Stimulated activated CD4-positive, alpha-beta T cell treated with anti-CD3 and anti-CD28 coated beads, Interleukin-4, amount 100 ng/mL, for 4 hours (primary cell): ENCODE measurements around the gene NECTIN2.
A peak's percentile ranks its signal among the peaks of the same experiment; 100 is the strongest.

Source experiments
- DNase-seq, 2 experiments: peaks; one replicate each; pipeline ENCODE4 v3.0.0-alpha.2; 2020

NECTIN2 gene

GRCh38 chr19:44845612-44846454 lies at the start of gene NECTIN2:
Gene NECTIN2 (plus strand): TSS chr19:44846297. CDS start chr19:44846526, 229 bp downstream.
- DNase-seq, result peak; percentile 65 to 87

DNA sequence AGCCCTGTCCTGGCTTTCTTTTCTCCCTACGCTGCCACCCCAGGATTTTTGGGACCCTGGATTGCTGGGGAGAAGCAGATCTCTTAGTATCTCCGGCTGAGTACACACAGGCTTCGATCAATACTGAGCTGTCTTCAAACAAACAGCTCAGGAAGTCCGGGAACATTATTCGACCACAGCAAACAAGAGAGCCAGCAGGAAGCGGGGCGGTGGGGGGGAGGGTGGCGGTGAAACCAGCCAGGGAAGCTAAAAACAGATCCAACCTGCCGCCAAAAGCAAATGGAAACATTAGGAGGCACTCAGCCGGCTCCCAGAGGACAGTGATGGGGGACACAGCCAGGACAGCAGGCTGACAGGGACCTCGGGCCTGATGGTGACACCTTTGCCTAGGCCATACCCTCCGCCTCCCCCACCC lies 49.4 kb upstream of the NECTIN2 start:
- no peak for DNase-seq

DNA sequence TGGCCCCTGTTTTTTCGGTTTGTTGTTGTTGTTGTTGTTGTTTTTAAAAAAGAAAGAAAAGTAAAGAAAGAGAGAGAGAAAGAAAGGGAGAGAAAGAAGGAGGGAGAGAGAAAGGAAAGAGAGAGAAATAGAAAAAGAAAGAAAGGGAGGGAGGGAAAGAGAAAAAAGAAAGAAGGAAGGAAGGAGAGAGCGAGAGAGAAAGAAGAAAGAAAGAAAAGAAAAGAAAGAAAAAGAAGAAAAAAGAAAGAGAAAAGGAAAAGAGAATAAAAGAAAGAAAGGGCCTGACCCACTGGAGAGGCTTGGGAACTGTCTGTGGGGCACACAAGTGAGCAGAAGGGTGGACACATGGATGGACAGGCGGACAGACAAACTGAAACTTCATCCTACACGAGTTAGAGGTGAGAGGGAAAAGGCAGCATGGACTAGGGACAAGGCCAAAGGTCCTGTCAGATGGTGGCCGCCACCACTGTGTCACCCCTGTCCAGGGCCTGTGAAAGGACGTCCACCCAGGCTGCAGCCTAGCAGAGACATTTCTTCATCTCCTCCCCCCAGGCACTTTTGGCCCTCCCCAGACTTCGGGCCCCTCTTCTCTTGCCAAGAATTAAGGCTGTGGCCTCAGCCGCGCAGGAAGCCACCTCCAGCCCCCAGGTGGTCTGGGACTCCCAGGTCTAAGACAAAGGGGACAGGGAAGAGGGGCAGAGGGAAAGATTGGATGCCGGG lies 46.3 kb upstream of the NECTIN2 start:
- no peak for DNase-seq

DNA sequence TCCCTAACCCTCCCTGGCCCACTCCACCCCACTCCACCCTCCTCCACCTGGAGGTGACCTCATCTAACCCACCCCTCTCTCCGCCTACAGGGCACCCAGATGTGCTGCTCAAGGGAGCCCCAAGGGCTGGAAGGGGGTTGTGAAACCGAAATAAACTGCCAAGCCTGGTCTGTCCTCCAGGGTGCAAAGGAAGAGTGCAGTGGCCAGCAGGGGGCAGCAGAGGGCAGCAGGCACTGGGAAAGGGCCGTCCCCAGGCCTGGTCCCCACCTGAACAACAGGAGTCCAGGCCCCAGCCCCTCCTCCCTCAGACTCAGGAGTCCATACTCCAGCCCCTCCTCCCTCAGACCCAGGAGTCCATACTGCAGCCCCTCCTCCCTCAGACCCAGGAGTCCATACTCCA lies 45.6 kb upstream of the NECTIN2 start:
- DNase-seq, result peak; percentile 65 to 83

DNA sequence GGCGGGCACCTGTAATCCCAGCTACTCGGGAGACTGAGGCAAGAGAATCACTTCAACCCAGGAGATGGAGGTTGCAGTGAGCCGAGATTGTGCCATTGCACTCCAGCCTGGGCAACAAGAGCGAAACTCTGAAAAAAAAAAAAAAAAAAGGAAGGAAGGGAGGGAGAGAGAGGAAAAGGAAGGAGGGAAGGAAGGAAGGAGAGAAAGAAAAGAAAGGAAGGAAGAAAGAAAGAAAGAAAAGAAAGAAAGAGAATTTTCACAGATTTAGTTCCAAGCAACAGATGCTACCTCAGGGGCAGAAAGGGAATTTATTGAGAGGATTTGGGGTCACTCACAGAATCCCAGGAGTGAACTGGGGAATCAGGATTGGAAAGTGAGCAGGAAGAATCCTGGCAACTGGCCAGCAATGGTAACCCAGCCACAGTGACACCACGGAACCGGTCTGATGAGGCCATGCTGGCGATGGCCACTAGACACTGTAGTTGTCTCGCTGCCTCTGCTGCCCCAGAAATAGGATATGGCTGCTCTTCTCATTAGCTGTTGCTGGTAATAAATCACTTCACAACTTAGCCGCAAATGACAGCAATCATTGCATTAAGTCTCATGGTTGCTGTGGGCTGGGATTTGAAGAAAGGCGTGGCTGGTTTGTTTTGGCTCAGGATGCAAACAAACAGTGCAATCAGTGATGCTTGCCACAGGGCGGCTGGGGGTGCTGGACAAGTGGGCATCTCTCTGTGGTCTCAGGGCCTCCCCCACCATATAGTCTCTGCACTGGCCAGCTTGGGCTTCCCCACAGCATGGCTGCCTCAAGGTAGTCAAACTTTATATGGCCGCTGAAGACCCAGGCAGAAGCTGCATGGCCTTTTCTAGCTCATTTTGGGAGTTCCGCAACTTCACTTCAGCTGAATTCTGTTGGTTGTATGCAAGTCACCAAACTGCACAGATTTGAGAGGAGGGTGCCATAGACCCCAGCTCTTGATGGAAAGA lies 42.4 kb upstream of the NECTIN2 start:
- DNase-seq, result no peak

DNA sequence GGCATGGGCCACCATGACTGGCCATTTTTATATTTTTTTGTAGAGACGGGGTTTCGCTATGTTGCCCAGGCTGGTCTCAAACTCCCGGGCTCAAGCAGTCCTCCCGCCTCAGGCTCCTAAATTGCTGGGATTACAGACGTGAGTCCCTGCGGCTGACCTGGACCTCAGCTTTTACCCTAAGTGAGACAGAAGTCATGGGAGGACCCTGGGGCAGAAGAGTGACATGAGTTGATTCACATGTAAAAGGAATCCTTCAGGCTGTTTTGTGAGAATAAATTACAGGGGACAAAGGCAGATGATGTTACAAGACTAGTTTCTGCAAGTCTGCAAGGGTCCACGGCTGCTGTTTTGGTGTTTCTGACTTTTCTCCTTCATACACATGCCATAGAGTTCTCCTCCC lies 39.8 kb upstream of the NECTIN2 start:
- DNase-seq, result no peak

GRCh38 chr19:44807162-44807561 lies 38.9 kb upstream of the NECTIN2 start:
- no peak for DNase-seq

- DNase-seq, result no peak
Observed at GRCh38 chr19:44807652-44808462, 38.2 kb upstream of the NECTIN2 start.

GRCh38 chr19:44808463-44809371 lies 37.4 kb upstream of the NECTIN2 start, which contains the start of gene BCAM:
Gene BCAM (plus strand): TSS chr19:44809103. CDS start chr19:44809125, 22 bp downstream.
- DNase-seq, result peak in 1 of 2 experiments; percentile 5

DNA sequence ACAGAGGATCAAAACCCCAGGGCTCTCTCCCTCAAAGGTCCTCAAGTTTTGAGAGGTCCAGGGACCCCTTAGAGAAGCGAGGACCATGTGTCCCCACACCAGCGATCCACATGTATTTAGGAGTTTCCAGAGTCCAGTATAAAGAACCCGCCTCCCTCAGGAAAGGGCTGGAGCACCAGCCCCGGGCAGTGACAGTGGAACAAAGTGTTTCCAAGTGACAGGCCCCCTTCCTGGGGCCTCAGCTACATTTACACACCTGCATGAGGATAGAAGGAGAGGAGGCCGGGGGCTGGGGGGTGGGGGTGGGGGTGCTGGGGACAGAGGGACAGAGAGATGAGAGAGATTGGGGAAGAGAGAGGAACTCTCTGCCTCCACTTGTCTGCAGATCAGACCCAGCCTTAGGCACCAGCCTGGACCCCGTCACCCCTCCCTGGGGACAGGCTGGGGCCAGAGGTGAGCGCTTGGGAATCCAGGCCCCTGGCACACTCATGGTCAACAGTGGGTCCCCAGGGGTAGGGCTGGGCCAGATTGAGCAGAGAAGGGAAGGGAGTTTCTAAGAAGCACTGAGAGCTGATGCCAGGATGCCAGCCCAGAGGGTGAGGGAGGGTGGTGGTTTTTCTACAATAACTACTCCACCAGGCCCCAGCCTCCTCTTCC lies 36.4 kb upstream of the NECTIN2 start:
- no peak for DNase-seq

DNA sequence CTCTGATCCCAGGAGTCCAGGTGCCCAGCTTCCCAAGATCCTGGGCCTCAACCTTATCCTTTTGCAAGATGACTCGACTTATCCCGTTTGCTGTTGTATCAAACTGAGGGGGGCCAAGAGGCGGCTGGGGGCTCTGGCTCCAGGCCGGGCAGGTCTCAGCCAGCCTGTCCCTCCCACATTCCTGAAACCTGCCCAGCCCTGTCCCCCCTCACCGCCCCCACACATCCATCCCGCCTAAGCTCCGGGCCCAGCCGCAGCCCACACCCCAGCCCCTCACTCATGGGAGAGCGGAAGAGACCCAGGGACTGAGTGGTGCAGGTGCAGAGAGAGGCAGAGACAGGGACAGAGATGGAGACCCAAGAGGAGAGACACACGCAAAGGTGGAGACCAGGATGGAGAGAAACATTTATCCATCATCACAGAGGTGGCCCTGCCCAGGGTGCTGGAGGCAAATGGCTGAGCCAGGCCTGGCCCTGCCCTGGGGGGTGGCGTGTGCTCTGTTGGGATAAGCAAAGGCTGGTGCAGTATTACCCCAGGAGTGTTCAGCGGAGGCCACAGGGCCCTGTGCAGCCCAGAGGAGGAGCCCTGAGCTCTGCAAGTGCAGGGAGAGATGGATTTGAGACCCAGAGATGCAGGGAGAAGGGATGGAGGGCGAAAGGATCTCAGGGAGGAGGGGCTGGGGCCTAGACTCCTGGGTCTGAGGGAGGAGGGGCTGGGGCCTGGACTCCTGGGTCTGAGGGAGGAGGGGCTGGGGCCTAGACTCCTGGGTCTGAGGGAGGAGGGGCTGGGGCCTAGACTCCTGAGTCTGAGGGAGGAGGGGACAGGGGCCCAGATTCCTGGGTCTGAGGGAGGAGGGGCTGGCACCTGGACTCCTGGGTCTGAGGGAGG lies 35.6 kb upstream of the NECTIN2 start:
- no peak for DNase-seq

DNA sequence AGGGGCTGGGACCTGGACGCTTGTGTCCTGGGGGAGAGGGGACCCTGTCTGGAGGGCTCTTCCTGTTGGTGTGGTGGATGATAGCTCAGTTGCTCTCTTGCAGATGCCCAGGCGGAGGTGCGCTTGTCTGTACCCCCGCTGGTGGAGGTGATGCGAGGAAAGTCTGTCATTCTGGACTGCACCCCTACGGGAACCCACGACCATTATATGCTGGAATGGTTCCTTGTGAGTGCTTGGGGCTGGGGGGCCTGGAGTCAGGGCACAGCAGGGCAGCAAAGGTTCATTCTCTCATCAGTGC lies 35.0 kb upstream of the NECTIN2 start:
- no peak for DNase-seq

GRCh38 chr19:44812142-44812718 lies 33.9 kb upstream of the NECTIN2 start:
- no peak for DNase-seq

GRCh38 chr19:44813070-44813840 lies 32.8 kb upstream of the NECTIN2 start:
- DNase-seq, result no peak

- DNase-seq, result no peak
Observed at GRCh38 chr19:44813841-44814470, 32.1 kb upstream of the NECTIN2 start.

GRCh38 chr19:44814517-44814916 lies 31.6 kb upstream of the NECTIN2 start:
- DNase-seq, result no peak

DNA sequence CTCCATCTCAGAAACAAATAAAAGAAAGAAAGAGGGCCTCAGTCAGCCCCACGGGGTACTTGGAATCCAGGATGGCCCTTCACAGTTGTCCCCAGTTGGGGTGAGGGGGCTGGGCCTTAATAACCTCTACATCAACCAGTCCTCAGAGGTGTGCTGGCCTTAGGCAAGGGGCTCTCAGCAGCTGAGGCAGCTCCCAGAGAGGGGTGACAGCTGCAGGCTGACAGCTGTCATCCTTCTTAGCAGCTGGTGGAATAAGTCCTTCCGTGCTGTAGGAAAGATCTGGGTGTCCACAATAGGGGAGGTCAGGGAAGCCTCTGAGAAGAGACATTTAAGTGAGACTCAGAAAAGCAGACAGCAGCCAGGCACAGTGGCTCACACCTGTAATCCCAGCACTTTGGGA lies 29.8 kb upstream of the NECTIN2 start:
- DNase-seq, result no peak
